ENCODE measurements around the gene LRRC59.
"Not testable (repeated sequence)": the region's sequence is repeated elsewhere in the genome, so short reads cannot be mapped to it uniquely, and the experiment has no call there.

Gene LRRC59

DNA sequence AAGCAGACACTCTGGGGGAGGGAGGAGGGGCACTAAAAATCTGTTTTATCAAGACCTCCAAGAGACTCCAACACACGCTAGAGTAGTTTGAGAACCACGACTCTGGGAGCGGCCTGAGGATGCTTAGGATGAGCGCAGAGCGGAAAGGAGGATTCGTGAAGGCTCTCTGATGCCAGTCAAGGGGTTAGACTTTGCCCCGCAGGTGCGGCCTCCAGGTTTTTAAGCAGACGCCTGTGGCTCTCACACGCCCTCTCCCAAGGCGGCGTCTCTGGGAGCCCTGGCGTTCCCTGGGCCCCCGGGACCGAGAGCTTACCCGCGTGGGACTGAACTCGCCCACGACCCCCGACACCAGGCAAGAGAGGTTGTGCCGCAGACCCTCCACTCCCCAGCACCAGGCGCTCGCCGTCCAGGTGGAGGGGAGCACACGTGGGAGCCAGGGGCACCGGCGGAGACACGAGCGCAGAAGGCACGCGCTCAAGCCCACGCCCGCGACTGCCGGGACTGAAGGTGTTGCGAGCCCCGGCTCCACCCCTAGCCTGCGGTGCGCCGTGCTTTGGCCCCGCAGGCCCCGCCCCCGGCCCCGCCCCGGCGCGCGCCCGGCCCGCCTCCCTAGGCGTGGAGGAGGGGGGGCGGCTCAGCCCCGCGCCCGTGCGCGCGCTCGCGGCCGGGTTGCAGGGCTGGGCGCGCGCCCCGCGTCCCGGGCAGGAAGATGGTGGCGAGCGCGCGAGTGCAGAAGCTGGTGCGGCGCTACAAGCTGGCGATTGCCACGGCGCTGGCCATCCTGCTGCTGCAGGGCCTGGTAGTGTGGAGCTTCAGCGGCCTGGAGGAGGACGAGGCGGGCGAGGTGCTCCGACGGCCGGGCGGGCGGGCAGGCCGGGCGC is 51.7 kb downstream of the LRRC59 start, which contains the start of gene XYLT2:
XYLT2 (plus strand) TSS at position 695 of the 881 bp plus-strand sequence; CDS start at position 710, 15 bp downstream.
- DNase-seq: peak; percentile 82

DNA sequence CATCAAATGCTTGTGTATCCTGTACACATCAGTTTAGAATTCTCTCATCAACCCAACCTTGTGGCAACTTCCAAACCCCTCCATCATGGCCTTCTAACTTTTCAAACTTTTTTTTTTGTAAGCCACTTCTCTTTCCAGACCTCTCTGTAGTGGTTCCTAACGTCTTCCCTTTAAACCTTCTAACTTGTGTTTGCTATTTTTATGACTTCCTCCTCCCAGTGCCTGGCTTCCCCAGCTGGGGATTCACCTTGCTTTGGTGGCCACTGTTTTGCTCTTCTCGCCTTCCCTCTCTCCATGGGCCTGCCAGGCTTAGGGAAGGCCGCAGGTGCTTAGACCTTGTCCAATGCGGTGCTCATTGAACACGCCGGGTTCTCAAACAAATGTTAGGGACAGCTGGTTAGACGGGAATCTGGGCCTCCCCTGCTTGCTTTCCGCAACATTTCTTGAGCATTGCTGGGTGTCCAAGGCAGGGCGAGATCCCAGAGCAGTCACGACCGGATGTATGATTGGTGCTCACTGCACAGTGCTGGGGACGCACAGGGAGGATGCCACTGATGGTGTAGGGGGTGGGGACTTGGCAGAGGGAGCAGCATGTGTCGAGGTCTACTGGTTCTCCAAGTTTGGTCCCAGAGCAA is 52.5 kb downstream of the LRRC59 start:
- DNase-seq: no peak

DNA sequence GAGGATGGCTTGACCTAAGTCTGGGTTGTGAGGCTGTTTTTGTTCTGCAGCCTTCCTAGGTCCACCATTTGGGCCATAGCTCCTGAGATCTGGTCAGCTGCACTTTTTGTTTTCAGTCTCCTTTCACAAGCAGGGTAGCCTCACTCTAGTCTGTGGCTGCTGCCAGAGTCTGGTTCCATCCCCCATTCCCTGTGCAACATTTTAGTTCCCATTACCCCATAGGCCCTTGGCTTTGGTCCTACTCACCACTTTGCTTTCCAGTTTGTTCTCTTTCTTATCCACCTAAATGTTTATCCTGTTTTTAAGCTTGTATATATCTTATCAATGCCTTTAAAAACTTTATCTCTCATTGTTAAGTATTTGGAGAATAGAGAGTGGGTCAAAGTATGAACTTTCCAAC is 57.9 kb downstream of the LRRC59 start:
- no peak for DNase-seq

DNA sequence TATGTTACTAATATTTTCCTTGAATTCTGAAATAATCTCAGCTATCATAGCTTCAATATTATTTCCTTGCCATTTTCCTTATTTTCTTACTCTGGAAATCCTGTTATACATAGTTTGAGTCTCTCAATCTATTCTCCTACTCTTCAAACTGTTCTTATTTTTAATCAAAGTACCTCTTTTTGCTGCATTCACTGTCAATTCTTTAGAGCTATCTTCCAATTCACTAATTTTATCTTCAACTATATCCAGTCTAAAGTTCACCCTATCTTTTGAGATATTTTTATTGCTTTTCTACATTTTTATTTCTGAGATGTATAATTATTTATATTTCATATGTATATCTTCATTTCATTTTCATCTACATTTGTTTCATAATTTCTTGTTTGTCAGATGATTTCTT is 58.7 kb downstream of the LRRC59 start:
- DNase-seq: no peak

DNA sequence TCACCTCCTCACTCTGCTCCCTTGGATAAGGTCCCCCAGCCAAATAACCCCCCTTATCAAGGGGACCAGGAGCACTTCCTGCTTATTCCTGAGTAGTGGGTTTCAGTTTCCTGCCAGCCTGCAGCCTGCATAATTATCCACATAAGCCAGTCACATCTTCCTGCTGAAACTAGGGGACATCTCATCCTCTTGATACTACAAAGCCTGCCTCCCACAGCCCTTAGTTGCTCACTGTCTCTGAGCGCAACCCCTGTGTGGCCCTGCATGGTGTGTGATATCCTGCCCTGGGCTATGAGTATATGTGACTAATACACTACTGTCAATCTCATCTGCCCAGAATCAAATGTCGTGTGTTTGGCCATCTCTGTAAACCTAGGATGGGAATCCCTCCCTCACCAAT is 59.4 kb downstream of the LRRC59 start:
- DNase-seq: no peak

DNA sequence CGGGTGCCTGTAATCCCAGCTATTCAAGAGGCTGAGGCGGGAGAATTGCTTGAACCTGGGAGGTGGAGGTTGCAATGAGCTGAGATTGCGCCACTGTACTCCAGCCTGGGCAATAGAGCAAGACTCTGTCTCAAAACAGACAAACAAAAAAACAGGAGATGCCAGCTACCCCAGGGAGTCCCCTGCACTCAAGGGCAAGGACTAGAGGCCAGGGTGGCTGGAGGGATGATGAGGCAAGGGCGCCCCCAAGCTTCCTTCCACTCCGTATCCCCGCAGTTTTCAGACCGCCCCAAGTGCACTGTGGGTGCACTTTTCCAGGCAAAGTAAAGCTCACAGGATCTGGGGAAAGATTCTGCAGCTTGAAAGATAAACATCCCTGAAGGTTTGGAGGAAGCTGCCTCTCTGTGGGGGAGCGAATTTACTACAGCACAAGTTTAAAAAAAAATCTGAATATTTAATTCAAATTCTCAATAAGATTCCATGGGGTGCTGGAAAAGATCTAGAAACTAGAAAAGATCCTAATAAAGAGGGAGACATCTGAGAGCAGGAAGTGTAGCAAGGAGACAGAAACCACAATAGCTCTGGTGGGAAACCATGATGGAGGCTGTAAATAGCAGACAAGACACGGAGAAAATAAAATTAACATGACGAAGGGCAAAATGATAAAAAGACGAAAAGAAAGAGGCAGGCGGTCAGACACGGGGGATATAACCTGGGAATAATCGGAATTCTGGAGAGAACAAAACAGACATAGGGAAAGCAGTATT is 63.8 kb downstream of the LRRC59 start:
- DNase-seq: not testable (repeated sequence)

DNA sequence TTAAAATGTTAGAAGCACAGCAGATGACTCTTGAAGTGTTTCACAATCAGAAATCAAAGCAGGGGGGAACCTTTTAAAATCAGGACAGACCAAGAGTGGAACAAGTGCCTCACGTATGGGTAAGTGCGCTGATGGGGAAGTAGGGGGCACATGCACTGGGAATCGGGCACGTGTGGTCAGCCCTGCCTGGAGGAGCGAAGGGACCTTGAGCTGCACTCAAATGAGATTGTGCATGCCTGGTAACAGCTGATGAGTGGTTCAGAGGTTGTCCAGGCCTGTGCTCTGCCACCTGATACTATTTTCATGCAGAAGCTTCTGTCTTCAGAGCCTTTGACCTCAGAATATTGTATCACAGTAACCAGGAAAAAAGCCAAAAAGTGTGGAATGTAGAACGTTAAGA is 65.1 kb downstream of the LRRC59 start:
- peak; percentile 34 for DNase-seq
